H9 (cell line): ENCODE data around the gene XRN1. TPM values are rescaled to one million over a fixed set of nuclear protein-coding genes. Genes with fewer than 3 reads are reported as not detected.
"Not testable (repeated sequence)": the region's sequence is repeated elsewhere in the genome, so short reads cannot be mapped to it uniquely, and the experiment has no call there.

Source experiments
- DNase-seq: peaks from one replicate; pipeline ENCODE4 v3.0.0-alpha.2; 2017
- H2AFZ ChIP-seq: one replicate; pipeline ENCODE4 v1.6.1; 2013; ENCODE audit warnings: mild to moderate bottlenecking, low read length, control low read depth, moderate library complexity
- H2AK5ac ChIP-seq: 2 replicates; pipeline ENCODE4 v1.6.1; 2013; ENCODE audit warnings: low read length, control low read depth, mixed read lengths; ENCODE audit not compliant: insufficient read length
- H2BK120ac ChIP-seq: one replicate; pipeline ENCODE4 v1.6.1; 2013; ENCODE audit warnings: low read depth, mild to moderate bottlenecking, low read length, control low read depth, inconsistent platforms; ENCODE audit not compliant: poor library complexity, severe bottlenecking
- H2BK12ac ChIP-seq: 2 replicates; pipeline ENCODE4 v1.6.1; 2013; ENCODE audit warnings: low read length, control low read depth, mixed read lengths, low read depth; ENCODE audit not compliant: insufficient read length
- H2BK15ac ChIP-seq: 2 replicates; pipeline ENCODE4 v1.6.1; 2013; ENCODE audit warnings: low read depth, low read length, control low read depth
- H2BK20ac ChIP-seq: one replicate; pipeline ENCODE4 v1.6.1; 2013; ENCODE audit warnings: low read depth, mild to moderate bottlenecking, low read length, control low read depth, inconsistent platforms; ENCODE audit not compliant: poor library complexity, severe bottlenecking
- H2BK5ac ChIP-seq: 2 replicates; pipeline ENCODE4 v1.6.1; 2013; ENCODE audit warnings: low read length, control low read depth, mixed read lengths; ENCODE audit not compliant: insufficient read length
- H3K14ac ChIP-seq: 2 replicates; pipeline ENCODE4 v1.6.1; 2013; ENCODE audit warnings: low read length, control low read depth; ENCODE audit not compliant: insufficient read depth
- H3K18ac ChIP-seq: 2 replicates; pipeline ENCODE4 v1.6.1; 2013; ENCODE audit warnings: low read depth, mild to moderate bottlenecking, mixed read lengths, low read length, control low read depth; ENCODE audit not compliant: insufficient read length
- H3K23ac ChIP-seq: 2 replicates; pipeline ENCODE4 v1.6.1; 2013; ENCODE audit warnings: low read length, control low read depth, mixed read lengths, low read depth; ENCODE audit not compliant: insufficient read length
- H3K23me2 ChIP-seq: 2 replicates; pipeline ENCODE4 v1.6.1; 2013; ENCODE audit warnings: low read depth, mild to moderate bottlenecking, mixed read lengths, low read length, control low read depth; ENCODE audit not compliant: insufficient read length, poor library complexity, severe bottlenecking
- H3K27ac ChIP-seq: 2 replicates; pipeline ENCODE4 v1.5.1; 2013; ENCODE audit warnings: low read length, control low read depth, mixed read lengths, low read depth; ENCODE audit not compliant: insufficient read length
- H3K27me3 ChIP-seq: 2 replicates; pipeline ENCODE4 v1.6.1; 2013; ENCODE audit warnings: low read length, control low read depth, inconsistent platforms; ENCODE audit not compliant: insufficient read depth
- H3K4ac ChIP-seq: 2 replicates; pipeline ENCODE4 v1.6.1; 2013; ENCODE audit warnings: low read depth, mild to moderate bottlenecking, control low read depth, inconsistent platforms, low read length, moderate library complexity
- H3K4me1 ChIP-seq: 2 replicates; pipeline ENCODE4 v1.6.1; 2013; ENCODE audit warnings: low read length, control low read depth, inconsistent platforms; ENCODE audit not compliant: insufficient read depth
- H3K4me2 ChIP-seq: 2 replicates; pipeline ENCODE4 v1.6.1; 2013; ENCODE audit warnings: low read length, control low read depth, mixed read lengths; ENCODE audit not compliant: insufficient read length, insufficient read depth
- H3K56ac ChIP-seq: 2 replicates; pipeline ENCODE4 v1.6.1; 2013; ENCODE audit warnings: low read depth, mild to moderate bottlenecking, mixed read lengths, low read length, control low read depth; ENCODE audit not compliant: insufficient read length
- H3K79me1 ChIP-seq: 2 replicates; pipeline ENCODE4 v1.6.1; 2013; ENCODE audit warnings: low read depth, mild to moderate bottlenecking, moderate library complexity, low read length, control low read depth, inconsistent platforms; ENCODE audit not compliant: insufficient read depth, poor library complexity, severe bottlenecking
- H3K79me2 ChIP-seq: 2 replicates; pipeline ENCODE4 v1.6.1; 2013; ENCODE audit warnings: low read length, control low read depth, inconsistent platforms; ENCODE audit not compliant: insufficient read depth
- H3K9ac ChIP-seq: 2 replicates; pipeline ENCODE4 v1.6.1; 2013; ENCODE audit warnings: low read length, control low read depth, mixed read lengths; ENCODE audit not compliant: insufficient read length; ENCODE audit errors: extremely low read depth
- H3K9me3 ChIP-seq: one replicate; pipeline ENCODE4 v1.6.1; 2013; ENCODE audit warnings: low read depth, low read length, inconsistent platforms; ENCODE audit not compliant: control insufficient read depth
- H3T11ph ChIP-seq: one replicate; pipeline ENCODE4 v1.6.1; 2013; ENCODE audit warnings: mild to moderate bottlenecking, low read length, control low read depth, inconsistent platforms
- H4K20me1 ChIP-seq: one replicate; pipeline ENCODE4 v1.6.1; 2013; ENCODE audit not compliant: control insufficient read depth, insufficient read length, insufficient read depth
- H4K5ac ChIP-seq: 2 replicates; pipeline ENCODE4 v1.6.1; 2013; ENCODE audit warnings: low read depth, mild to moderate bottlenecking, mixed read lengths, low read length, control low read depth; ENCODE audit not compliant: insufficient read length
- H4K8ac ChIP-seq: replicated peaks from 2 replicates; pipeline ENCODE4 v1.6.1; 2013; ENCODE audit warnings: low read length, control low read depth, mixed read lengths, low read depth; ENCODE audit not compliant: insufficient read length
- H4K91ac ChIP-seq: 2 replicates; pipeline ENCODE4 v1.6.1; 2013; ENCODE audit warnings: low read depth, mild to moderate bottlenecking, moderate library complexity, mixed read lengths, low read length, control low read depth; ENCODE audit not compliant: insufficient read length
- H3K27ac Mint-ChIP-seq, 3 experiments: 2 replicates in 2 of 3; 3 replicates in 1 of 3; pipeline ENCODE4 v1.8.0; 2020 to 2021; ENCODE audit warnings: mixed read lengths in 3 of 3, mild to moderate bottlenecking in 1 of 3, moderate library complexity in 1 of 3
- H3K27me3 Mint-ChIP-seq: 2 replicates; pipeline ENCODE4 v1.8.0; 2021; ENCODE audit warnings: low read depth, mild to moderate bottlenecking, moderate library complexity, mixed read lengths
- H3K36me3 Mint-ChIP-seq, 3 experiments: 2 replicates in 2 of 3; 3 replicates in 1 of 3; pipeline ENCODE4 v1.8.0; 2020 to 2021; ENCODE audit warnings: low read depth in 3 of 3, mixed read lengths in 3 of 3; ENCODE audit not compliant: insufficient read depth in 1 of 3
- H3K4me1 Mint-ChIP-seq, 2 experiments: 2 replicates each; pipeline ENCODE4 v1.8.0; 2020; ENCODE audit warnings: mixed read lengths in 2 of 2
- H3K4me3 Mint-ChIP-seq, 2 experiments: 2 replicates in 1 of 2; 3 replicates in 1 of 2; pipeline ENCODE4 v1.8.0; 2020 to 2021; ENCODE audit warnings: mild to moderate bottlenecking in 2 of 2, mixed read lengths in 2 of 2, moderate library complexity in 1 of 2
- H3K9me3 Mint-ChIP-seq, 2 experiments: 2 replicates in 1 of 2; 3 replicates in 1 of 2; pipeline ENCODE4 v1.8.0; 2020; ENCODE audit warnings: mild to moderate bottlenecking in 2 of 2, mixed read lengths in 2 of 2, moderate library complexity in 1 of 2
- WGBS: extraction: QIAGEN DNeasy Blood & Tissue Kit; methylation state at CpG from one replicate; pipeline ENCODE4 v1.1.7; 2013; ENCODE audit warnings: missing lambda C conversion rate, low lambda C conversion rate, mixed read lengths; ENCODE audit not compliant: insufficient read length; ENCODE audit errors: extremely low coverage; 5-methylcytosine and 5-hydroxymethylcytosine counted together
- total RNA-seq: library from RNA; stranded (reverse); gene quantifications from 2 replicates; pipeline ENCODE4 v1.2.1, GENCODE V29; 2021
- TF ChIP-seq, protein P1 (sequence below): fragments of 200-600 bp; sonication (generic); conservative IDR thresholded peaks from 3 replicates; pipeline ENCODE4 v1.8.0; 2021; ENCODE audit warnings: antibody characterized with exemption, mild to moderate bottlenecking

XRN1 gene
- total RNA-seq, 1 experiment from 2014 or later: 15.0 TPM

DNA sequence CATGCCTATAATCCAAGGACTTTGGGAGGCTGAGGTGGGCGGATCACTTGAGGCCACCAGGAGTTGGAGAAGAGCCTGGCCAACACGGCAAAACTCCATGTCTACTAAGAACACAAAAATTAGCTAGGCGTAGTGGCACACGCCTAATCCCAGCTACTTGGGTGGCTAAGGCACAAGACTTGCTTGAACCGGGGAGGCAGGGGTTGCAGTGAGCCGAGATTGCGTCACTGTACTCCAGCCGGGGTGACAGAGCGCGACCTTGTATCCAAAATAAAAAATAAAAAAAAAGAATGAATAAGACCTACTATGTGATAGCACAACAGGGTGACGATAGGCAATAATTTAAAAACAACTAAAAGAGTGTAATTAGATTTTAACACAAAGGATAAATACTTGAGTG is 3.5 kb downstream of the XRN1 start:
- Histone ChIP-seq H3K9me3 (no peaks in the 10 kb centered on the region), H2BK12ac (no peak overlapping the region), H2BK5ac (no peak overlapping the region), H2BK20ac (no peak overlapping the region), H3K4ac (no peak overlapping the region), H3K23ac (no peak overlapping the region), H4K91ac (no peak overlapping the region), H3K23me2 (peaks cover 3% of the 10 kb centered on the region), H2BK15ac (no peak overlapping the region), H3K27ac (no peak overlapping the region), H3K79me1 (peaks cover 6% of the 10 kb centered on the region), H3K4me1 (no peaks in the 10 kb centered on the region), H4K20me1 (no peaks in the 10 kb centered on the region), H2AFZ (no peak overlapping the region), H3T11ph (no peak overlapping the region), H3K18ac (no peak overlapping the region), H3K9ac (no peak overlapping the region), H3K14ac (no peak overlapping the region), H3K4me2 (no peak overlapping the region), H4K5ac (no peak overlapping the region), H2BK120ac (no peak overlapping the region), H3K27me3 (no peaks in the 10 kb centered on the region), H3K79me2 (peaks cover 5% of the 10 kb centered on the region; the same call in 1 of the 2 replicates), H3K56ac (no peak overlapping the region), H2AK5ac (no peak overlapping the region), H4K8ac (no peak overlapping the region)
- Mint-ChIP-seq H3K36me3 (peaks cover 4 to 10% (median 8%) of the 10 kb centered on the region in 3 experiments; a peak in 6 of 7 replicates), H3K27me3 (no peaks in the 10 kb centered on the region), H3K9me3 (peaks cover 0 to 3% of the 10 kb centered on the region in 2 experiments; a peak in 2 of 5 replicates), H3K4me1 (peaks cover 20 to 26% of the 10 kb centered on the region in 2 experiments), H3K4me3 (no peak overlapping the region), H3K27ac (no peak overlapping the region)
- no CpG with 5 or more reads among the region's 11 CpGs for whole genome bisulfite sequencing
- TF ChIP-seq, protein P1, sequence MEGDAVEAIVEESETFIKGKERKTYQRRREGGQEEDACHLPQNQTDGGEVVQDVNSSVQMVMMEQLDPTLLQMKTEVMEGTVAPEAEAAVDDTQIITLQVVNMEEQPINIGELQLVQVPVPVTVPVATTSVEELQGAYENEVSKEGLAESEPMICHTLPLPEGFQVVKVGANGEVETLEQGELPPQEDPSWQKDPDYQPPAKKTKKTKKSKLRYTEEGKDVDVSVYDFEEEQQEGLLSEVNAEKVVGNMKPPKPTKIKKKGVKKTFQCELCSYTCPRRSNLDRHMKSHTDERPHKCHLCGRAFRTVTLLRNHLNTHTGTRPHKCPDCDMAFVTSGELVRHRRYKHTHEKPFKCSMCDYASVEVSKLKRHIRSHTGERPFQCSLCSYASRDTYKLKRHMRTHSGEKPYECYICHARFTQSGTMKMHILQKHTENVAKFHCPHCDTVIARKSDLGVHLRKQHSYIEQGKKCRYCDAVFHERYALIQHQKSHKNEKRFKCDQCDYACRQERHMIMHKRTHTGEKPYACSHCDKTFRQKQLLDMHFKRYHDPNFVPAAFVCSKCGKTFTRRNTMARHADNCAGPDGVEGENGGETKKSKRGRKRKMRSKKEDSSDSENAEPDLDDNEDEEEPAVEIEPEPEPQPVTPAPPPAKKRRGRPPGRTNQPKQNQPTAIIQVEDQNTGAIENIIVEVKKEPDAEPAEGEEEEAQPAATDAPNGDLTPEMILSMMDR: no peak
- no peak for DNase-seq

DNA sequence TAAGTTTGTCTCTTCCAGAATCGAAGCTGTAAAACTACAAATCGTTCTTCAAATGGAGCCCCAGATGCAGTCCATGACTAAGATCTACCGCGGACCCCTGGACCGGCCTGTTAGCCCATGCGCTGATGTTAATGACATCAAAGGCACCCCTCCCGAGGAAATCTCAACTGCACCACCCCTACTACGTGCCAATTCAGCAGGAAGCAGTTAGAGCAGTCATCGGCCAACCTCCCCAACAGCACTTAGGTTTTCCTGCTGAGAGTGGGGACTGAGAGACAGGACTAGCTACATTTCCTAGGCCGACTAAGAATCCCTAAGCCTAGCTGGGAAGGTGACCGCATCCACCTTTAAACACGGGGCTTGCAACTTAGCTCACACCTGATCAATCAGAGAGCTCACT is 4.8 kb downstream of the XRN1 start:
- not testable (repeated sequence) for H3K18ac ChIP-seq, H3K4ac ChIP-seq, H3K4me3 Mint-ChIP-seq, H3K79me2 ChIP-seq, H2BK15ac ChIP-seq, H4K20me1 ChIP-seq, H3K4me1 ChIP-seq, H2BK20ac ChIP-seq, H3K23me2 ChIP-seq, H2BK5ac ChIP-seq, H3K9me3 Mint-ChIP-seq, H3K79me1 ChIP-seq, H4K5ac ChIP-seq, H3K27me3 ChIP-seq, H3K27ac Mint-ChIP-seq, DNase-seq, H2BK120ac ChIP-seq, H3K27ac ChIP-seq, H4K8ac ChIP-seq, H3K4me2 ChIP-seq, H3K56ac ChIP-seq, H2AK5ac ChIP-seq, H3K14ac ChIP-seq, H3T11ph ChIP-seq, H2AFZ ChIP-seq, H3K9ac ChIP-seq, H3K27me3 Mint-ChIP-seq, H3K23ac ChIP-seq, H4K91ac ChIP-seq, H3K9me3 ChIP-seq, H2BK12ac ChIP-seq
- H3K4me1 Mint-ChIP-seq: peaks cover 17 to 22% of the 10 kb centered on the region in 2 experiments
- peaks cover 4 to 10% (median 8%) of the 10 kb centered on the region in 3 experiments; a peak in 6 of 7 replicates for H3K36me3 Mint-ChIP-seq
- WGBS: no CpG with 5 or more reads among the region's 12 CpGs
